Stimulated activated memory B cell treated with anti-CD40 and anti-IgM and Interleukin-4, amounts not matched to agents 10 μg/mL and 1 μg/mL and 100 μg/mL, for 72 hours (primary cell): Measurements from ENCODE around the gene CCRL2.
"Not testable (repeated sequence)": the region's sequence is repeated elsewhere in the genome, so short reads cannot be mapped to it uniquely, and the experiment has no call there.

ENCODE experiments used
- ATAC-seq: fragments of 150-1000 bp; cut with Tn5 transposase; 2 replicates; pipeline ENCODE4 v1.10.0; 2021
- H3K27ac Mint-ChIP-seq: one replicate; pipeline ENCODE4 v1.8.0; 2022; ENCODE audit warnings: mild to moderate bottlenecking, mixed read lengths
- H3K27me3 Mint-ChIP-seq: one replicate; pipeline ENCODE4 v1.8.0; 2022; ENCODE audit warnings: mixed read lengths
- H3K36me3 Mint-ChIP-seq: one replicate; pipeline ENCODE4 v1.8.0; 2022; ENCODE audit warnings: mixed read lengths
- H3K4me1 Mint-ChIP-seq: one replicate; pipeline ENCODE4 v1.8.0; 2022; ENCODE audit warnings: mixed read lengths
- H3K4me3 Mint-ChIP-seq: one replicate; pipeline ENCODE4 v1.8.0; 2022; ENCODE audit warnings: mild to moderate bottlenecking, moderate library complexity, mixed read lengths
- H3K9me3 Mint-ChIP-seq: one replicate; pipeline ENCODE4 v1.8.0; 2022; ENCODE audit warnings: mixed read lengths

Gene CCRL2

GRCh38 chr3:46427404-46427803 lies 20.3 kb downstream of the CCRL2 start:
- H3K36me3 Mint-ChIP-seq, H3K9me3 Mint-ChIP-seq, H3K27ac Mint-ChIP-seq, H3K27me3 Mint-ChIP-seq, H3K4me1 Mint-ChIP-seq, H3K4me3 Mint-ChIP-seq, ATAC-seq: not testable (repeated sequence)

- peaks cover 6% of the 10 kb centered on the region for H3K9me3 Mint-ChIP-seq
- no peak overlapping the region for H3K27ac Mint-ChIP-seq
- no peaks in the 10 kb centered on the region for H3K27me3 Mint-ChIP-seq
- ATAC-seq: no peak
- H3K4me1 Mint-ChIP-seq: no peaks in the 10 kb centered on the region
- no peak overlapping the region for H3K4me3 Mint-ChIP-seq
- H3K36me3 Mint-ChIP-seq: peaks cover 6% of the 10 kb centered on the region
These were observed 21.1 kb downstream of the CCRL2 start for GRCh38 chr3:46427916-46428833.

- H3K36me3 Mint-ChIP-seq: peaks cover 6% of the 10 kb centered on the region
- ATAC-seq: no peak
- H3K27me3 Mint-ChIP-seq: no peaks in the 10 kb centered on the region
- H3K4me3 Mint-ChIP-seq: no peak overlapping the region
- H3K9me3 Mint-ChIP-seq: peaks cover 10% of the 10 kb centered on the region
- no peaks in the 10 kb centered on the region for H3K4me1 Mint-ChIP-seq
- H3K27ac Mint-ChIP-seq: no peak overlapping the region
These were observed 22.2 kb downstream of the CCRL2 start for GRCh38 chr3:46429250-46429649.

GRCh38 chr3:46429671-46430070 lies 22.6 kb downstream of the CCRL2 start:
- no peaks in the 10 kb centered on the region for H3K27me3 Mint-ChIP-seq
- H3K4me1 Mint-ChIP-seq: no peaks in the 10 kb centered on the region
- H3K4me3 Mint-ChIP-seq: no peak overlapping the region
- H3K9me3 Mint-ChIP-seq: peaks cover 10% of the 10 kb centered on the region
- ATAC-seq: no peak
- H3K36me3 Mint-ChIP-seq: peaks cover 6% of the 10 kb centered on the region
- H3K27ac Mint-ChIP-seq: no peak overlapping the region

- not testable (repeated sequence) for H3K4me3 Mint-ChIP-seq, H3K36me3 Mint-ChIP-seq, H3K4me1 Mint-ChIP-seq, H3K9me3 Mint-ChIP-seq, ATAC-seq, H3K27me3 Mint-ChIP-seq, H3K27ac Mint-ChIP-seq
These were observed 23.8 kb downstream of the CCRL2 start for GRCh38 chr3:46430879-46431278.

GRCh38 chr3:46431905-46432304 lies 24.8 kb downstream of the CCRL2 start:
- not testable (repeated sequence) for H3K4me3 Mint-ChIP-seq, H3K9me3 Mint-ChIP-seq, H3K27me3 Mint-ChIP-seq, ATAC-seq, H3K4me1 Mint-ChIP-seq, H3K36me3 Mint-ChIP-seq, H3K27ac Mint-ChIP-seq

GRCh38 chr3:46433118-46433517 lies 26.1 kb downstream of the CCRL2 start:
- H3K27ac Mint-ChIP-seq, H3K4me1 Mint-ChIP-seq, ATAC-seq, H3K27me3 Mint-ChIP-seq, H3K4me3 Mint-ChIP-seq, H3K36me3 Mint-ChIP-seq, H3K9me3 Mint-ChIP-seq: not testable (repeated sequence)

- peaks cover 6% of the 10 kb centered on the region for H3K36me3 Mint-ChIP-seq
- no peak overlapping the region for H3K4me3 Mint-ChIP-seq
- peaks cover 7% of the 10 kb centered on the region for H3K4me1 Mint-ChIP-seq
- peaks cover 10% of the 10 kb centered on the region for H3K9me3 Mint-ChIP-seq
- no peaks in the 10 kb centered on the region for H3K27me3 Mint-ChIP-seq
- no peak overlapping the region for H3K27ac Mint-ChIP-seq
- no peak for ATAC-seq
These were observed 26.8 kb downstream of the CCRL2 start for GRCh38 chr3:46433841-46434240.

- H3K27me3 Mint-ChIP-seq: no peaks in the 10 kb centered on the region
- H3K4me3 Mint-ChIP-seq: no peak overlapping the region
- peaks cover 11% of the 10 kb centered on the region for H3K4me1 Mint-ChIP-seq
- peaks cover 6% of the 10 kb centered on the region for H3K36me3 Mint-ChIP-seq
- H3K9me3 Mint-ChIP-seq: peaks cover 10% of the 10 kb centered on the region
- no peak overlapping the region for H3K27ac Mint-ChIP-seq
- ATAC-seq: no peak
These were observed 28.1 kb downstream of the CCRL2 start for GRCh38 chr3:46435081-46435726.

- Mint-ChIP-seq H3K27ac (no peak overlapping the region), H3K27me3 (no peaks in the 10 kb centered on the region), H3K9me3 (no peaks in the 10 kb centered on the region), H3K4me1 (peaks cover 33% of the 10 kb centered on the region), H3K36me3 (no peaks in the 10 kb centered on the region), H3K4me3 (no peak overlapping the region)
- peak; percentile 37 for ATAC-seq
These were observed 31.8 kb downstream of the CCRL2 start for GRCh38 chr3:46438831-46439230.

- Mint-ChIP-seq H3K9me3 (no peaks in the 10 kb centered on the region), H3K4me3 (peak overlapping the region; percentile 42), H3K27ac (peak overlapping the region; percentile 77), H3K27me3 (no peaks in the 10 kb centered on the region), H3K4me1 (peaks cover 33% of the 10 kb centered on the region), H3K36me3 (no peaks in the 10 kb centered on the region)
- peak; percentile 95 for ATAC-seq
These were observed 33.7 kb downstream of the CCRL2 start for GRCh38 chr3:46440531-46441294.

GRCh38 chr3:46442576-46443530 lies 35.8 kb downstream of the CCRL2 start:
- H3K27me3 Mint-ChIP-seq: no peaks in the 10 kb centered on the region
- no peak overlapping the region for H3K4me3 Mint-ChIP-seq
- H3K4me1 Mint-ChIP-seq: peaks cover 33% of the 10 kb centered on the region
- ATAC-seq: no peak
- H3K27ac Mint-ChIP-seq: no peak overlapping the region
- H3K36me3 Mint-ChIP-seq: no peaks in the 10 kb centered on the region
- no peaks in the 10 kb centered on the region for H3K9me3 Mint-ChIP-seq

GRCh38 chr3:46447228-46447985 lies 40.3 kb downstream of the CCRL2 start:
- no peak overlapping the region for H3K4me3 Mint-ChIP-seq
- H3K9me3 Mint-ChIP-seq: no peaks in the 10 kb centered on the region
- no peaks in the 10 kb centered on the region for H3K36me3 Mint-ChIP-seq
- H3K27ac Mint-ChIP-seq: no peak overlapping the region
- peaks cover 16% of the 10 kb centered on the region for H3K27me3 Mint-ChIP-seq
- ATAC-seq: no peak
- H3K4me1 Mint-ChIP-seq: peaks cover 4% of the 10 kb centered on the region

GRCh38 chr3:46448721-46449120 lies 41.7 kb downstream of the CCRL2 start:
- no peak for ATAC-seq
- Mint-ChIP-seq H3K27me3 (peaks cover 19% of the 10 kb centered on the region), H3K4me3 (no peak overlapping the region), H3K4me1 (peaks cover 8% of the 10 kb centered on the region), H3K9me3 (no peaks in the 10 kb centered on the region), H3K27ac (no peak overlapping the region), H3K36me3 (no peaks in the 10 kb centered on the region)
